GM20431 (cell line): ENCODE data around the gene VPS35.

Source experiments
- in situ Hi-C: fragments of 300-500 bp; cut with MseI, MboI; formaldehyde crosslinking; loops from one replicate; pipeline ENCODE4 v1.15.0; 2020; ENCODE audit warnings: low sequenced_read_pairs; ENCODE audit not compliant: unreplicated experiment

VPS35 gene

GRCh38 chr16:46688654-46689364 lies at the start of gene VPS35:
VPS35 (minus strand) TSS chr16:46689178; CDS start chr16:46689133, 45 bp downstream.
- in situ Hi-C loops: no loop called here

DNA sequence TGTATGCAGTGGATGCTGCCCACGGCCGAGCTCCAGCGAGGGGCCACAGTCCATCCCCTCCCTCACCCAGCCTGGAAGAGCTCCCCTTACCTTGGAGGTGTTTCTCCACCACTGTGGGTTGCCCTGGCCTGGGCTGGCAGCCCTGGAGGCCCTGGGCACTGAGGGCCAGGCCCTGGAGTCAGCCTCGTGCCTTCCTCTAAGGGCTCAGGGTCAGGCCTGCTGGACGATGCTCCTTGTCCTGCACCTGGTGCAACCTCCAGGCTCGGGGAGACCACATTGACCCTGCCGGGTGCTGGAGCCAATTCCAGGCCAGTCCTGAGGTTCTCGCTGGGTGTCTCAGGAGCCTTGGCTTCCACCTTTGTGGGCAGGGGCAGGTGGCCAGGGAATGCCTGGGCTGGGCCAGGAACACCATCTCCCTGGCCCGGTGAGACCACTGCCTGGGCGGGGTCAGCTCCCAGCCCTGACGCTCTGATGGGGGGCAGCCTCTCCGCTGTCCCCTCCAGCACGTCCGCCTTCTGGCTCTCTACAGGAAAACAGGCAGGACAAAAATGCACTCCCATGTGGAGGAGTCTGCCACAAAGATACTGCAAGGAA lies 48.7 kb upstream of the VPS35 start:
- in situ Hi-C loops: no loop called here

DNA sequence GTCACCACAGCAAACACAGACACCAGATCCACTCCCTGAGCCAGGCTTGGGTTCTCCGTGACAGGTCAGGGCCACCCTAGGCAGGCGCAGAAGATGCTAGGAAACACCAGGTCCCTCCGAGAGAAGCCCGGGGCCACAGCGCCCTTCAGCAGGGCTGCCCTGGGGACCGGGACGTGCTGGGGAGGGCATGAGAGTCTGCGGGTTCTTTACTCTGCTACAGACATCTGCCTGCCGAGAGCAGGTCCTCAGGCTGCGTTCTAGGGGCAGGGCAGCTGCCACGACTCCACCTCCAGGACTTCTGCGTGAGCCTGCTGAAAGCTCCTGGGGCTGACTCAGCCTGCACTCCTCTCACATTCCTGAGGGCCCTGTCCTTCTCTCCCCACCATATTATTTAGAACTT lies 47.7 kb upstream of the VPS35 start:
- in situ Hi-C loops: no loop called here

DNA sequence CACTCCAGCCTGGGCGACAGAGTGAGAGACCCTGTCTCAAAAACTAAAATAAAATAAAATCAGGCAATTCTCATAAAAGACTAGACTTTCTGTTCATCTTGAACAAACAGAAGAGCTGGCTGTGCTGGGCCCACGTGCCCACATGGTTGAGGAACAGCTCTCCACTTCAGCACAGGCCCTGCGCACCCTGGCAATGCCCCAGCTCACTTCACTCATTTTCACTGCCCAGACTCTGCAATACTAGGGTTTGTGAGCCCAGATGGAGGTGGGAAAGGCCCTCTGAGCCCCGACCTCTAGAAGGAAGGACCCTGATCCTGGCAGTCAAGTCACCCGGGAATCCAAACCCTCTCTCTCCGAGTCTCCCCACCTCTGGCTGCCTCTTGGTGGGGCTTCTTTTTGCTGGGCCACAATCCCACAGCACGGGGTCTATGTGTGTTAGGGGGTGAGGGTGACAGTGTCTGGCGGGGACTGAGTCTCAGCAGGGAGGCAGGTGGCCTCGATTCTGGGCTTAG lies 44.4 kb upstream of the VPS35 start:
- in situ Hi-C loops: no loop called here

DNA sequence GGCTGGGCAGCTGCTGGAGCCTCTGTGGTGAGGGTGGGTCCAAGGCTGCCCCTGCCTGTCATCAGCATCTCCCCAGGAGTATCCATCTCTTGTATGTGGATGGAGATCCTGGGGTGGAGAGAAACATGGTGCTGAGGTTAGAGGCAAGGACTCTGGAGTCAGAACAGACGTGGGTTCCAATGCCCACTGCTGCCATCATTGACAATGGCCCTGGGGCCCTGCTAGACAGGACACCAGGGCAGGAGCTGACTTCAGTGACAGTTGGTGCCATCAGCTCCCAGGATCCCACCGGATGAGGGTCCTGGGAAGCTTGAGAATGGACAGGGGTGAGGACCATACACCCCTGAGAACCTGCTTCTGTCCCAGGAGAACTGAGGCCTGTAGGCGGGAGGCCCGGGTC lies 43.6 kb upstream of the VPS35 start:
- in situ Hi-C loops: no loop called here

DNA sequence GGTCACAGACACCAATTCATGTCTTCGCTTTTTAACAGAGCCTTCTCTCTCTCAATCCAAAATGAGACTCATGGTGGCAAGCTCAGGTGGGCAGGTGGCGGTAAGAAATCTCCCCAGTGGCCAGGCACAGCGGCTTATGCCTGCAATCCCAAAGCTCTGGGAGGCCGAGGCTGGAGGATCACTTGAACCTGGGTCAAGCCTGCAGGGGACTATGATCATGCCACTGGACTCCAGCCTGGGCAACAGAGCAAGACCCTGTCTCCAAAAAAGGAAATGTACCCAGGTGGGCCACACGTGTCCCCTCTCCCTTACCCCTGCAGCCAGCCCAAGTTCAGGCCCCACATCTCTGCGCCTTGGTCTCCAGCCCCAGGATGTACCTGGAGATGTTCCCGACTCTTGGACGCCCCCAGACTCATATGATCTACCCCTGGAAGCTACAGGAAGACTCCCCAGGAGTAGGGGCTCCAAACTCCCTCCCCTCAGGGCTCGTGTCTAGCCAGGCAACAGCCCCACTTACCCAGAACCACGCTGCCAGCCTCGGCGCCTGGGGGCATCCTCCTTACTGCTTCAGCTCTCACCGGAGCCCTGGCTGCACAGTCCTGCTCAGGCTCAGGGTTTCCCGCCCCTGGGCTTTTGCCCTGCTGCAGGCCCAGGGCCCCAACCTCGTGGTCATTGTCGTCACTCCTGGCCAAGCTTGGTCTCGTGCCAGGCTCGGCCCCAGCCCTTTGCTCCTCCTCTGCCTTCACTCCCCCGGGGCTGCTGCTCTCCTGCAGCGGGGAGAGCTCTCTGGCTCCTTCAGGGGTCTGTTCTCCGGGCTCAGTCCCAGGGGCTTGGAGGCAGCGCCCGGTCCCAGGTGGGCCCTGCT lies 42.9 kb upstream of the VPS35 start:
- in situ Hi-C loops: no loop called here

DNA sequence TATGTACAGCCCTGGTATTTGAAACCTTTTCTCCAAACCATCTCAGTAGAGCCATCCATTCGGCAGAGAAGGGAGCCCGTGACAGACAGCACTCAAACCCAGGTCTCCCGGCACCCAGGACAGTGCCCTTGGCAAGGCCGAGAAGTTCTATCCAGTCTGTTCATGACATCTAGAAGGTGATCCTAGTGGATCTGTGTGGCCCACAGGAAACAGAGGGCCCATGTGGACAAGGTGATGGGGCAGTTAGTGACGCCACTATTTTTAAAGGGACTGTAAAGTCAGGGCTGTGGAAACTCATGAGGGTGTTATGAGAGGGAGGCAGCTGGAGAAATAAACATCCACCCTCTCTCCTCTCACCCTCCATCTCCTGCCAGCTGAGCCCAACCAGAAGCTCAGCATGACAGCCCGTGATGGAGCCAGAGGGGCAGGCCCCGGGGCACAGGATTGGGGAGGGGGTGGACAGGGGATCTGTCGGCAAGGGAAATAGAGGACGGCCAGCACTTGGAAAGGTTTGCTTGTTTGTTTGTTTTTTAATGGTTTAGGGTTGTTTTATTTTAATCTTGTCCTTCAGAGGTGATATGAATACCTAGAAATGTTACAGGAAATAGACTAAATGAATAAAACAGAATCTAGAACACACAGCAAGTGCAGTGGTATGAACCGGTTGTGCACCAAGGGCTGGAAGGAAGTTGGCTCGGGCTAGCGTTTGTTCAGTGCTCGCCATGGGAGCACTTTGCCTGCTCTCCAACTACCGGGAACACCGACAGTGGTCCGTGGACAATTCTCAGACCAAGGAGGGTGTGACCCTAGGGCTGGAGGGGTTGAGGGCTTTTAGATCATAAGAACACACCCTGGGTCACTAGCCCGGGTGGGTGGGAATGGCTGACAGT lies 42.1 kb upstream of the VPS35 start:
- in situ Hi-C loops: no loop called here

GRCh38 chr16:46730126-46730525 lies 41.1 kb upstream of the VPS35 start:
- in situ Hi-C loops: no loop called here

DNA sequence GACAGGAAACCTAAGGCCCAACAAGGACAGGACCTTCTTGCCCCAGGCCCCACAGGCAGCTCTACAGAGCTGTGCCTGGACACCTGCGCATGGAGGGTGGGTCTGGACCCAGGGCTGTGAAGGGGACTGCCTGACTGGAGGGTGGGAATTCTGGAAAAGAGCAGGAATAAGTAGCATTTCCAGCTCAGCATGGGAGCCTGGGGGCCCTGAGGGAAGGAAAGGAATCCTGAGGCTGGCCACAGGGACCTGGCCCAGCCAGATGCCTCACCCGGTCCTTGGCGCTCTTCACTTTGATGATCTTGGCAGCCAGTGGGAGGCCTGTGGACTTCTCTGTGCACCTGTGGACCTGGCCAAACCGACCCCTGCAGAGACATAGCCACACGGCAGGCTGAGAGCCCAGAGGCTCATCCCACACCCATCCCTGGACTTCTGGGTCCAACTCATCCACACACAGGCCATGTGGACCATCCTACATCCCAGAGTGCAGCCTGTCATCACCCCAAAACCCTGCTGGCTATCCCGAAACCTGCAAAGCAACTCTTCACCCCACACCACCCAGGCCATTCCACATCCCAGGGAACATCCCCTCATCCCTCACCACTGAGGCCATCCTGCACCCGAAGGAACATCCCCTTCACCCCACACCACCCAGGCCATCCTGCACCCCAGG lies 40.5 kb upstream of the VPS35 start:
- in situ Hi-C loops: no loop called here

GRCh38 chr16:46728806-46729205 lies 39.8 kb upstream of the VPS35 start:
- in situ Hi-C loops: no loop called here

- in situ Hi-C loops: no loop called here
Measured at GRCh38 chr16:46727630-46728029, 38.7 kb upstream of the VPS35 start.

DNA sequence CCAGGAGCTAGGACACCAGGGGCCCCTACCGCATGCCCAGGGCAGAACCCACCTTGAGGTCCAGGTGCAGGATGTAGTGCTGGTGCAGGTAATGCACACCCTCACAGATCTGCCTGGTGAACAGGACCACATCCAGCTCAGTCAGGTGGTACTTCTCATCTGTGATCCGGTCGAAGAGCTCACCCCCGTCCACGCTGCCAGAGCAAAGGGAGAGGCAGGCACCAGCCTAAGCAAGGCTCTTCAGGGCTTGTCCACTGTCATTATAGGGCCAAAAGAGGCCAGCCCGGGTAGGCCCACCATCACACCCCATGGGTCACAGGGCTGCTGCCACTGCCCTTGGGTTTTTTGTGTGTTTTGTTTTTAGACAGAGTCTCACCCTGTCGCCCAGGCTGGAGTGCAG lies 38.2 kb upstream of the VPS35 start:
- in situ Hi-C loops: no loop called here

DNA sequence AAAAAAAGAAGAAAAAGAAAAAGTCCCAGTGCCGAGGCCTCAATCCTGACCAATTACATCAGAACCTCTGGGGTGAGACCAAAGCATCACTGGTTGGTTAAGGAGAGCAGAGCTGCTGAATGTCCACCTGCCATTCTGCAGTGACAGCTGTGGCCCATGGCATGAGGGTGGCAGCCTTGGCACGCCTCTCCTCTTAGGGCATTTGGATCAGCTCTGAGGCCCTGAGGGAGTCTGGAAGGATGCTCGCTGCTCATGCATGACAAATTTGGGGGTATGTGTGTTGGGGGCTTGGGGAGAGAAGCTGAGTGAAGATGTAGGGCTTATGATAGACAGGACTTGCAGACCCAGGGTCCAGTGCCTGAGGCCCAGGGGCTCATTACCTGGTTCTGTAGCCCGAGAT lies 32.9 kb upstream of the VPS35 start:
- in situ Hi-C loops: no loop called here

- in situ Hi-C loops: no loop called here
Measured at GRCh38 chr16:46720619-46721018, 31.6 kb upstream of the VPS35 start.

GRCh38 chr16:46719528-46719927 lies 30.6 kb upstream of the VPS35 start:
- in situ Hi-C loops: no loop called here

DNA sequence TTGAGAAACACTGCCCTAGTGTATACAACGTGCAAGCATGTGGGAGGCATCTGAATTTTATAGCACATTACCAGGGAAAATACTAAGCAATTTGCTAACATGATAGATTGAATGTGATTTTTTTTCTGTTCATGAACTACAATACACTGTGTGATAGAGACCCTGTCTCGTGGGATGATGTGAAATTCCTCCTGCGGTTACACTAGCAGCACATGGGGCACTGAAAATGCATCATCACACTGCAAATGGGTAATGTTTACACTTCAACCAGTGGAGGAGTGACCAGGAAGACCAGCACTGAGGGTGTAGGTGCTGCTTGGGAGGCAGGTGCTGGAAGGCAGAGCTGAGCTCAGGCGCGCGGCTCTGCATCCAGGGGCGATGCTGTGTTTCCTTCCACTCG lies 29.2 kb upstream of the VPS35 start:
- in situ Hi-C loops: no loop called here

- in situ Hi-C loops: no loop called here
Measured at GRCh38 chr16:46717692-46718091, 28.7 kb upstream of the VPS35 start.

- in situ Hi-C loops: no loop called here
Measured at GRCh38 chr16:46715769-46716305, 26.9 kb upstream of the VPS35 start.
